ENCODE measurements around the gene MPPED1. TPM values are rescaled to one million over a fixed set of nuclear protein-coding genes. Genes with fewer than 3 reads are reported as not detected.

The MPPED1 gene
- polyA plus RNA-seq, 1 of the 3 experiments (the other 2 are of a cell fraction), result 0.03 TPM

DNA sequence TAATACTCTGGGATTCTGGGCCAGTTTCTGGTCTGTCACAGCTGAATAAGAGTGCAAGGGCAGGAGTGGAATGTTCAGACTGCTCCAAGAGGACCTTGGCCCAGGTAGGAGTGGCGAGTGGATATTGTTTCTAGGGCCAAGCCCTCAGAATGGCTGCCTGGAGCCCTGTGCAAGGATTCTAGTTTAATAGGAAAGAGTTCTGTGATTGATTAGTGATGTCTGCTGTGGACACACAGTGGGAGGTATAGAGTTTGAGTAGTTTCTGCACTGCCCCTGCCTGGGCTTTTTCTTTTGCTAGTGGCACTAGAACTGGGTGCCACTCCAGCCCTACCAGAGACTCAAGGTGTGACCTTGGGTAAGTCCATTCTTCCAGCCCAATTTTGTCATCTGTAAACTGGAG, 9.7 kb upstream of the MPPED1 start:
- Histone ChIP-seq H3K36me3 (replicated peaks in 1 of 2; ENCODE audit: control insufficient read depth in 1 of 2, insufficient read depth in 2 of 2, low read length in 1 of 2) (no peaks in the 10 kb centered on the region), H3K27ac (ENCODE audit: low read depth in 2 of 2, low read length in 1 of 2) (no peak overlapping the region), H3K27me3 (ENCODE audit: insufficient read depth) (no peaks in the 10 kb centered on the region), H4K20me1 (ENCODE audit: insufficient read depth) (no peaks in the 10 kb centered on the region), H3K79me2 (ENCODE audit: insufficient read depth) (no peaks in the 10 kb centered on the region), H3K9me2 (no peaks in the 10 kb centered on the region), H3F3A (replicated peaks; ENCODE audit: insufficient read depth) (no peaks in the 10 kb centered on the region), H3K4me2 (no peak overlapping the region), H3K4me1 (ENCODE audit: control insufficient read depth in 1 of 2, insufficient read depth in 2 of 2, low read depth in 1 of 2, low read length in 1 of 2) (no peaks in the 10 kb centered on the region), H3K4me3 (ENCODE audit: low read depth in 2 of 2, low read length in 1 of 2) (no peak overlapping the region), H3K9me3 (no peaks in the 10 kb centered on the region), H2AFZ (ENCODE audit: low read depth) (no peak overlapping the region), H3K9ac (no peak overlapping the region)
- TF ChIP-seq TCF12 (IDR thresholded peaks at IDR 0.05) (no peak), PBX3 (IDR thresholded peaks at IDR 0.05) (no peak), RCOR1 (IDR thresholded peaks at IDR 0.05; ENCODE audit: low read length) (no peak), SMC3 (IDR thresholded peaks at IDR 0.05; ENCODE audit: low read depth, low read length) (no peak), RXRA (IDR thresholded peaks at IDR 0.05; ENCODE audit: borderline replicate concordance, low read depth) (no peak), MEF2A (IDR thresholded peaks at IDR 0.05; ENCODE audit: borderline replicate concordance, low read depth) (no peak), IRF3 (IDR thresholded peaks at IDR 0.05; ENCODE audit: low read depth, low read length) (no peak), EZH2phosphoT487 (IDR thresholded peaks at IDR 0.05; ENCODE audit: borderline replicate concordance, low read depth) (no peak), USF2 (IDR thresholded peaks at IDR 0.05; ENCODE audit: borderline replicate concordance, low read depth, low read length) (no peak), NFIC (IDR thresholded peaks at IDR 0.05; ENCODE audit: borderline replicate concordance) (no peak), GABPA (IDR thresholded peaks at IDR 0.05; ENCODE audit: low read depth) (no peak)
- ChIA-PET CTCF (no interaction called here), POLR2A (no interaction called here)
- 20% methylated on average over 1 of the region's 1 CpG for WGBS (ENCODE audit: low lambda C conversion rate)
- no peak for DNase-seq

DNA sequence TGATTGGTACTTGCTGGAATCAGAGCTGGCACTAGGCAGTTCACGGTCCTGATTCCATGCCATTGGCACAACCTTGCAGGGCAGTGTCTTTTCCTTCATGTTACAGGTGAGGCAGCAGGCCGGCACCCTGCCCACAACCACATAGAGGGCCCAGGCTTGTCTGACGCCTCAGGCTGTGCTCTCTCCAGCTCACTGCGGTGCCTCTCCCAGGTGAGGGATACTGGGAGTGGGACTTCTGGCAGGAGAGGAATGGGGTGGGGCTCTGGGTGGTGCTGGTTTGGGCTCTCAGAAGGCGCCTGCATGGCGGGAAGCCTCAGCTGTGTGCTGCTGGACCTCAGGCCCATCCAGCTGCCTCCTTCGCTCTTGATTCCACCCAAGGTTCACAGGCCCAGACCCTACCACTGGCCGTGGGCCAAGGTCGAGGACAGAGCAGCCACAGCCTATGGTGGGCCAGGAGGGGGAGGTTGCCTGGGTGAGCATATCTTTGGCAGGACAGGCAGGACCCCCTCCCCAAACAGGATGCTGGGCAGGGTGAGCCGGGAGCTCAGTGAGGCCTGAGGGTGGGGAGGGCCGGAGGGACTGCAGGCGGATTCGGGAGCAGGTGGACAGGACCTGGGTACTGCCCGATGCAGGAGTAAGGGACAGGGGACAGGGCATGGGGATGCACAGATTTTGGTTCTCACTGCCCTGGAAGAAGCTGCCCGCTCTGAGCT, 7.0 kb upstream of the MPPED1 start:
- no peak for DNase-seq
- H3F3A ChIP-seq (replicated peaks; ENCODE audit: insufficient read depth), result no peaks in the 10 kb centered on the region
- WGBS (ENCODE audit: low lambda C conversion rate), result 0% methylated on average over 1 of the region's 15 CpGs
- H3K27me3 ChIP-seq (ENCODE audit: insufficient read depth), result no peaks in the 10 kb centered on the region
- no peaks in the 10 kb centered on the region for H3K79me2 ChIP-seq (ENCODE audit: insufficient read depth)
- no peaks in the 10 kb centered on the region for H3K9me2 ChIP-seq
- no peaks in the 10 kb centered on the region; a peak in 1 of 4 replicates for H3K4me1 ChIP-seq (ENCODE audit: control insufficient read depth in 1 of 2, insufficient read depth in 2 of 2, low read depth in 1 of 2, low read length in 1 of 2)
- H3K9ac ChIP-seq, result no peak overlapping the region
- H3K4me3 ChIP-seq (ENCODE audit: low read depth in 2 of 2, low read length in 1 of 2), result no peak overlapping the region
- no peaks in the 10 kb centered on the region for H3K36me3 ChIP-seq (replicated peaks in 1 of 2; ENCODE audit: control insufficient read depth in 1 of 2, insufficient read depth in 2 of 2, low read length in 1 of 2)
- H4K20me1 ChIP-seq (ENCODE audit: insufficient read depth), result no peaks in the 10 kb centered on the region
- ChIA-PET CTCF (no interaction called here), POLR2A (no interaction called here)
- no peaks in the 10 kb centered on the region for H3K9me3 ChIP-seq
- no peak overlapping the region for H3K4me2 ChIP-seq
- H3K27ac ChIP-seq (ENCODE audit: low read depth in 2 of 2, low read length in 1 of 2), result no peak overlapping the region
- no peak overlapping the region for H2AFZ ChIP-seq (ENCODE audit: low read depth)
- TF ChIP-seq MXI1 (IDR thresholded peaks at IDR 0.05; ENCODE audit: low read depth, low read length), result no peak
- TF ChIP-seq RAD21 (IDR thresholded peaks at IDR 0.05; ENCODE audit: low read length), result no peak
- no peak for TF ChIP-seq FOXM1 (IDR thresholded peaks at IDR 0.05; ENCODE audit: low read depth)
- no peak for TF ChIP-seq YY1 (IDR thresholded peaks at IDR 0.05; ENCODE audit: low read depth)
- no peak for TF ChIP-seq EP300 (IDR thresholded peaks at IDR 0.05; ENCODE audit: borderline replicate concordance in 1 of 2, low read depth in 1 of 2, low read length in 1 of 2)
- TF ChIP-seq TAF1 (IDR thresholded peaks at IDR 0.05; ENCODE audit: borderline replicate concordance, low read depth, low read length), result no peak
- no peak for TF ChIP-seq USF1 (IDR thresholded peaks at IDR 0.05; ENCODE audit: borderline replicate concordance, low read depth)
- TF ChIP-seq, protein P1, sequence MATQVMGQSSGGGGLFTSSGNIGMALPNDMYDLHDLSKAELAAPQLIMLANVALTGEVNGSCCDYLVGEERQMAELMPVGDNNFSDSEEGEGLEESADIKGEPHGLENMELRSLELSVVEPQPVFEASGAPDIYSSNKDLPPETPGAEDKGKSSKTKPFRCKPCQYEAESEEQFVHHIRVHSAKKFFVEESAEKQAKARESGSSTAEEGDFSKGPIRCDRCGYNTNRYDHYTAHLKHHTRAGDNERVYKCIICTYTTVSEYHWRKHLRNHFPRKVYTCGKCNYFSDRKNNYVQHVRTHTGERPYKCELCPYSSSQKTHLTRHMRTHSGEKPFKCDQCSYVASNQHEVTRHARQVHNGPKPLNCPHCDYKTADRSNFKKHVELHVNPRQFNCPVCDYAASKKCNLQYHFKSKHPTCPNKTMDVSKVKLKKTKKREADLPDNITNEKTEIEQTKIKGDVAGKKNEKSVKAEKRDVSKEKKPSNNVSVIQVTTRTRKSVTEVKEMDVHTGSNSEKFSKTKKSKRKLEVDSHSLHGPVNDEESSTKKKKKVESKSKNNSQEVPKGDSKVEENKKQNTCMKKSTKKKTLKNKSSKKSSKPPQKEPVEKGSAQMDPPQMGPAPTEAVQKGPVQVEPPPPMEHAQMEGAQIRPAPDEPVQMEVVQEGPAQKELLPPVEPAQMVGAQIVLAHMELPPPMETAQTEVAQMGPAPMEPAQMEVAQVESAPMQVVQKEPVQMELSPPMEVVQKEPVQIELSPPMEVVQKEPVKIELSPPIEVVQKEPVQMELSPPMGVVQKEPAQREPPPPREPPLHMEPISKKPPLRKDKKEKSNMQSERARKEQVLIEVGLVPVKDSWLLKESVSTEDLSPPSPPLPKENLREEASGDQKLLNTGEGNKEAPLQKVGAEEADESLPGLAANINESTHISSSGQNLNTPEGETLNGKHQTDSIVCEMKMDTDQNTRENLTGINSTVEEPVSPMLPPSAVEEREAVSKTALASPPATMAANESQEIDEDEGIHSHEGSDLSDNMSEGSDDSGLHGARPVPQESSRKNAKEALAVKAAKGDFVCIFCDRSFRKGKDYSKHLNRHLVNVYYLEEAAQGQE (IDR thresholded peaks at IDR 0.05; ENCODE audit: low read depth, low read length), result no peak
- no peak for TF ChIP-seq CHD2 (IDR thresholded peaks at IDR 0.05; ENCODE audit: low read length, partially characterized antibody)
- no peak for TF ChIP-seq SMC3 (IDR thresholded peaks at IDR 0.05; ENCODE audit: low read depth, low read length)
- TF ChIP-seq EZH2phosphoT487 (IDR thresholded peaks at IDR 0.05; ENCODE audit: borderline replicate concordance, low read depth), result no peak
